ENCODE measurements around the gene KMT2C. TPM values are rescaled to one million over a fixed set of nuclear protein-coding genes. Genes with fewer than 3 reads are reported as not detected.

KMT2C gene
- total and polyA plus RNA-seq, 2 experiments from 2014 or later: 21.9 to 47.7 TPM

- Histone ChIP-seq H3K4me1 (ENCODE audit: insufficient read depth) (no peaks in the 10 kb centered on the region), H2AFZ (no peak overlapping the region)
Measured at GRCh38 chr7:152365982-152366603, 69.7 kb downstream of the KMT2C start.

GRCh38 chr7:152363798-152364197 lies 72.0 kb downstream of the KMT2C start:
- H3K79me2 ChIP-seq: peaks cover 100% of the 10 kb centered on the region
- H3K27me3 ChIP-seq: no peaks in the 10 kb centered on the region
- H3K4me2 ChIP-seq: no peak overlapping the region
- no peak for DNase-seq (ENCODE audit: low spot score)
- H3K4me1 ChIP-seq (ENCODE audit: insufficient read depth): no peaks in the 10 kb centered on the region
- WGBS (ENCODE audit: low lambda C conversion rate, missing lambda C conversion rate): 72% methylated on average over 1 of the region's 1 CpG
- H3K9me2 ChIP-seq (replicated peaks; ENCODE audit: insufficient read depth): no peaks in the 10 kb centered on the region
- H3K4me3 ChIP-seq: no peak overlapping the region
- no peaks in the 10 kb centered on the region for H3K9me3 ChIP-seq (ENCODE audit: low read depth)
- no peak overlapping the region for H2AFZ ChIP-seq
- no peak overlapping the region for H3K27ac ChIP-seq
- no peaks in the 10 kb centered on the region for H3K36me3 ChIP-seq (replicated peaks; ENCODE audit: insufficient read depth, low read depth)
- TF ChIP-seq EZH2phosphoT487 (IDR thresholded peaks at IDR 0.05; ENCODE audit: low read depth, severe bottlenecking, unreplicated experiment) (no peak), CTCF (IDR thresholded peaks at IDR 0.05; ENCODE audit: poor library complexity) (no peak), EZH2 (IDR thresholded peaks at IDR 0.05; ENCODE audit: borderline replicate concordance) (no peak)
- H4K20me1 ChIP-seq (ENCODE audit: insufficient read depth, poor library complexity, severe bottlenecking): peaks cover 95% of the 10 kb centered on the region

More at GRCh38 chr7:152365982-152366603, 69.7 kb downstream of the KMT2C start:
- WGBS (ENCODE audit: low lambda C conversion rate, missing lambda C conversion rate): 99% methylated on average over 6 of the region's 6 CpGs
- Histone ChIP-seq H4K20me1 (ENCODE audit: insufficient read depth, poor library complexity, severe bottlenecking) (peaks cover 95% of the 10 kb centered on the region), H3K9me3 (ENCODE audit: low read depth) (no peaks in the 10 kb centered on the region), H3K36me3 (replicated peaks; ENCODE audit: insufficient read depth, low read depth) (no peaks in the 10 kb centered on the region), H3K27me3 (no peaks in the 10 kb centered on the region), H3K79me2 (peaks cover 100% of the 10 kb centered on the region), H3K4me3 (no peak overlapping the region), H3K4me2 (no peak overlapping the region), H3K27ac (no peak overlapping the region), H3K9me2 (replicated peaks; ENCODE audit: insufficient read depth) (no peaks in the 10 kb centered on the region)
- no peak for TF ChIP-seq EZH2 (IDR thresholded peaks at IDR 0.05; ENCODE audit: borderline replicate concordance)
- no peak for TF ChIP-seq EZH2phosphoT487 (IDR thresholded peaks at IDR 0.05; ENCODE audit: low read depth, severe bottlenecking, unreplicated experiment)
- TF ChIP-seq CTCF (IDR thresholded peaks at IDR 0.05; ENCODE audit: poor library complexity): no peak
- DNase-seq (ENCODE audit: low spot score): no peak

- WGBS (ENCODE audit: low lambda C conversion rate, missing lambda C conversion rate): 87% methylated on average over 6 of the region's 6 CpGs
- H3K79me2 ChIP-seq: peaks cover 100% of the 10 kb centered on the region
- H3K36me3 ChIP-seq (replicated peaks; ENCODE audit: insufficient read depth, low read depth): no peaks in the 10 kb centered on the region
- H3K4me2 ChIP-seq: no peak overlapping the region
- H3K4me3 ChIP-seq: no peak overlapping the region
- no peak for DNase-seq (ENCODE audit: low spot score)
- no peak overlapping the region for H3K27ac ChIP-seq
- H3K27me3 ChIP-seq: no peaks in the 10 kb centered on the region
- H3K9me2 ChIP-seq (replicated peaks; ENCODE audit: insufficient read depth): no peaks in the 10 kb centered on the region
- H3K9me3 ChIP-seq (ENCODE audit: low read depth): no peaks in the 10 kb centered on the region
- no peak for TF ChIP-seq EZH2phosphoT487 (IDR thresholded peaks at IDR 0.05; ENCODE audit: low read depth, severe bottlenecking, unreplicated experiment)
- TF ChIP-seq CTCF (IDR thresholded peaks at IDR 0.05; ENCODE audit: poor library complexity): no peak
- no peak for TF ChIP-seq EZH2 (IDR thresholded peaks at IDR 0.05; ENCODE audit: borderline replicate concordance)
- H2AFZ ChIP-seq: no peak overlapping the region
- no peaks in the 10 kb centered on the region for H3K4me1 ChIP-seq (ENCODE audit: insufficient read depth)
- peaks cover 93% of the 10 kb centered on the region for H4K20me1 ChIP-seq (ENCODE audit: insufficient read depth, poor library complexity, severe bottlenecking)
Measured at GRCh38 chr7:152362128-152362926, 73.5 kb downstream of the KMT2C start.
